HepG2 (cell line): ENCODE results near the gene YPEL3. TPM values are rescaled to one million over a fixed set of nuclear protein-coding genes. Genes with fewer than 3 reads are reported as not detected.

Experiments
- ARID2 ChIP-seq: sonication (generic); formaldehyde crosslinking; IDR thresholded peaks from 2 replicates; pipeline ENCODE4 v1.8.1; 2022; ENCODE audit warnings: mild to moderate bottlenecking, missing genetic modification reagents, borderline replicate concordance
- ATRX ChIP-seq: sonication (generic); formaldehyde crosslinking; IDR thresholded peaks from 2 replicates; pipeline ENCODE4 v1.4.0; 2020; ENCODE audit warnings: missing genetic modification reagents, borderline replicate concordance
- BRD4 ChIP-seq: sonication (generic); formaldehyde crosslinking; IDR thresholded peaks from 2 replicates; pipeline ENCODE4 v1.4.0; 2020; ENCODE audit warnings: missing genetic modification reagents
- CEBPG ChIP-seq: IDR thresholded peaks from 2 replicates; pipeline ENCODE4 v1.6.1; 2016
- ELF1 ChIP-seq: sonication (generic); formaldehyde crosslinking; IDR thresholded peaks from 2 replicates; pipeline ENCODE4 v1.4.0; 2020; ENCODE audit warnings: missing genetic modification reagents
- KLF9 ChIP-seq: IDR thresholded peaks from 2 replicates; pipeline ENCODE4 v1.6.1; 2016; ENCODE audit warnings: low read depth
- NR2F1 ChIP-seq, 2 experiments: fragments of 450-650 bp in 1 of 2; formaldehyde crosslinking in 1 of 2; IDR thresholded peaks; 2 replicates each; pipeline versions ENCODE4 v1.5.0 to v1.6.1; 2016 to 2020; ENCODE audit warnings: mild to moderate bottlenecking in 1 of 2, missing compliant biosample characterization in 1 of 2, missing genetic modification reagents in 1 of 2, moderate library complexity in 1 of 2
- PHF5A ChIP-seq: IDR thresholded peaks from one replicate; pipeline ENCODE4 v1.6.1; 2018; ENCODE audit warnings: low read depth, missing genetic modification reagents; ENCODE audit not compliant: unreplicated experiment
- SMC3 ChIP-seq: IDR thresholded peaks from 2 replicates; pipeline ENCODE4 v1.6.1; 2011; ENCODE audit warnings: low read length, improper control_type of control experiment
- STAG1 ChIP-seq: sonication (generic); formaldehyde crosslinking; IDR thresholded peaks from 2 replicates; pipeline ENCODE4 v1.4.0; 2020; ENCODE audit warnings: missing genetic modification reagents
- ZNF317 ChIP-seq: sonication (generic); formaldehyde crosslinking; IDR thresholded peaks from 2 replicates; pipeline ENCODE4 v1.5.0; 2020; ENCODE audit warnings: mild to moderate bottlenecking, missing genetic modification reagents
- ZNF382 ChIP-seq: sonication (generic); formaldehyde crosslinking; IDR thresholded peaks from 2 replicates; pipeline ENCODE4 v1.5.0; 2020; ENCODE audit warnings: missing genetic modification reagents, mild to moderate bottlenecking, borderline replicate concordance
- ZNF619 ChIP-seq: sonication (generic); formaldehyde crosslinking; IDR thresholded peaks from 2 replicates; pipeline ENCODE4 v1.4.0; 2020; ENCODE audit warnings: mild to moderate bottlenecking, missing genetic modification reagents
- polyA plus RNA-seq, 8 experiments: library from polyadenylated mRNA; depleted of rRNA in 3 of 8; stranded (reverse) in 7 of 8; unstranded in 1 of 8; fragments of >200 nt; fragmentation: Illumina TruSeq in 4 of 8; extraction: Trizol in 4 of 8; gene quantifications; 2 replicates each; pipeline versions ENCODE4 v1.2.1 to v1.2.3, GENCODE V29; 2011 to 2016; ENCODE audit warnings: low read depth in 4 of 8, missing spikeins in 1 of 8, mixed read lengths in 1 of 8; ENCODE audit not compliant: insufficient read depth in 1 of 8
- total RNA-seq, 5 experiments: library from RNA; depleted of rRNA; stranded (reverse); fragments of >200 nt; fragmentation: Illumina TruSeq; extraction: Trizol; gene quantifications; 2 replicates each; pipeline ENCODE4 v1.2.3, GENCODE V29; 2016; ENCODE audit warnings: low read depth in 1 of 5
- TF ChIP-seq, protein P1 (sequence below): sonication (generic); formaldehyde crosslinking; IDR thresholded peaks from 2 replicates; pipeline ENCODE4 v1.4.0; 2020; ENCODE audit warnings: missing genetic modification reagents, mild to moderate bottlenecking, borderline replicate concordance
- TF ChIP-seq, protein P2 (sequence below): sonication (generic); formaldehyde crosslinking; IDR thresholded peaks from 2 replicates; pipeline ENCODE4 v1.9.0; 2021; ENCODE audit warnings: missing genetic modification reagents, mild to moderate bottlenecking, borderline replicate concordance
- TF ChIP-seq, protein P3 (sequence below): IDR thresholded peaks from 2 replicates; pipeline ENCODE4 v1.6.1; 2012; ENCODE audit warnings: low read length, improper control_type of control experiment
- TF ChIP-seq, protein P4 (sequence below): sonication (generic); formaldehyde crosslinking; conservative IDR thresholded peaks from 2 replicates; pipeline ENCODE4 v1.4.0; 2020; ENCODE audit warnings: missing genetic modification reagents
- TF ChIP-seq, protein P5 (sequence below): sonication (generic); formaldehyde crosslinking; IDR thresholded peaks from 2 replicates; pipeline ENCODE4 v1.4.0; 2020; ENCODE audit warnings: missing genetic modification reagents, mild to moderate bottlenecking, borderline replicate concordance

YPEL3 gene
- total and polyA plus RNA-seq, 2 of the 13 experiments (the other 11 are each of a cell fraction or from before 2014, with no cell fraction given): 5.4 to 47.0 TPM

DNA sequence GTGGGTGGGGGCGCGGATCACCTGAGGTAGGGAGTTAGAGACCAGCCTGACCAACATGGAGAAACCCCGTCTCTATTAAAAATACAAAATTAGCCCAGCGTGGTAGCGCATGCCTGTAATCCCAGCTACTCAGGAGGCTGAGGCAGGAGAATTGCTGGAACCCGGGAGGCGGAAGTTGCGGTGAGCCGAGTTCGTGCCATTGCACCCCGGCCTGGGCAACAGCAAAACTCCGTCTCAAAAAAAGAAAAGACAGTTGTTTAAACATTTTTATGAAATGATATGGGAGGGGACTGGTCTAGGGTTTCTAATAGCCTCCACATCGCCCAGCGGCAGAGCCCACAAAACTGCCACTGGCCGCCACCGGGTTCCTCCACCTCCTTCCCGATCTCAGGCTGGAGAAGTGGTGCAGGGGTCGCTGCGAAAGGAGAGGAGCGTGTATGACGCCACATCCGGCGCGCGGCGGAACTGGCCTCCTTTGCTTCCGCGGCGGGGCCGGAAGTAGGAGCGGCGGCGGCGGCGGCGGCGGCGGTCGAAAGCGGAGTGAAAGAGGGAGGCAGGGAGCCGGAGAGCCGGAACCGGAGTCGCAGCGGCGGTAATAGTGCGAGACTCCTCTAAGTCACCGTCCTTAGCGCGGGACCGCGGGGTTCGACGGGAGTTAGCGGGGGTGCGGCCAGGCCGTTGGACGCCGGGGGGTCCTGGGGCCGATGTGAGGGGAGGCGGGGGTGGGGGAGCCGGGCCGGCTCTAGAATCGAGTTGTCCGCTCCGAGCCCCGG is 20.3 kb downstream of the YPEL3 start, which contains the start of gene PPP4C (continued):
- TF ChIP-seq, protein P1, sequence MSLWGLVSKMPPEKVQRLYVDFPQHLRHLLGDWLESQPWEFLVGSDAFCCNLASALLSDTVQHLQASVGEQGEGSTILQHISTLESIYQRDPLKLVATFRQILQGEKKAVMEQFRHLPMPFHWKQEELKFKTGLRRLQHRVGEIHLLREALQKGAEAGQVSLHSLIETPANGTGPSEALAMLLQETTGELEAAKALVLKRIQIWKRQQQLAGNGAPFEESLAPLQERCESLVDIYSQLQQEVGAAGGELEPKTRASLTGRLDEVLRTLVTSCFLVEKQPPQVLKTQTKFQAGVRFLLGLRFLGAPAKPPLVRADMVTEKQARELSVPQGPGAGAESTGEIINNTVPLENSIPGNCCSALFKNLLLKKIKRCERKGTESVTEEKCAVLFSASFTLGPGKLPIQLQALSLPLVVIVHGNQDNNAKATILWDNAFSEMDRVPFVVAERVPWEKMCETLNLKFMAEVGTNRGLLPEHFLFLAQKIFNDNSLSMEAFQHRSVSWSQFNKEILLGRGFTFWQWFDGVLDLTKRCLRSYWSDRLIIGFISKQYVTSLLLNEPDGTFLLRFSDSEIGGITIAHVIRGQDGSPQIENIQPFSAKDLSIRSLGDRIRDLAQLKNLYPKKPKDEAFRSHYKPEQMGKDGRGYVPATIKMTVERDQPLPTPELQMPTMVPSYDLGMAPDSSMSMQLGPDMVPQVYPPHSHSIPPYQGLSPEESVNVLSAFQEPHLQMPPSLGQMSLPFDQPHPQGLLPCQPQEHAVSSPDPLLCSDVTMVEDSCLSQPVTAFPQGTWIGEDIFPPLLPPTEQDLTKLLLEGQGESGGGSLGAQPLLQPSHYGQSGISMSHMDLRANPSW: no peak
- TF ChIP-seq, protein P2, sequence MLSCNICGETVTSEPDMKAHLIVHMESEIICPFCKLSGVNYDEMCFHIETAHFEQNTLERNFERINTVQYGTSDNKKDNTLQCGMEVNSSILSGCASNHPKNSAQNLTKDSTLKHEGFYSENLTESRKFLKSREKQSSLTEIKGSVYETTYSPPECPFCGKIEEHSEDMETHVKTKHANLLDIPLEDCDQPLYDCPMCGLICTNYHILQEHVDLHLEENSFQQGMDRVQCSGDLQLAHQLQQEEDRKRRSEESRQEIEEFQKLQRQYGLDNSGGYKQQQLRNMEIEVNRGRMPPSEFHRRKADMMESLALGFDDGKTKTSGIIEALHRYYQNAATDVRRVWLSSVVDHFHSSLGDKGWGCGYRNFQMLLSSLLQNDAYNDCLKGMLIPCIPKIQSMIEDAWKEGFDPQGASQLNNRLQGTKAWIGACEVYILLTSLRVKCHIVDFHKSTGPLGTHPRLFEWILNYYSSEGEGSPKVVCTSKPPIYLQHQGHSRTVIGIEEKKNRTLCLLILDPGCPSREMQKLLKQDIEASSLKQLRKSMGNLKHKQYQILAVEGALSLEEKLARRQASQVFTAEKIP (CRISPR knock-in tag): no peak
- no peak for TF ChIP-seq ZNF619 (CRISPR knock-in tag)
- no peak for TF ChIP-seq NR2F1 (CRISPR knock-in tag; IDR thresholded peaks at IDR 0.05)
- TF ChIP-seq, protein P3, sequence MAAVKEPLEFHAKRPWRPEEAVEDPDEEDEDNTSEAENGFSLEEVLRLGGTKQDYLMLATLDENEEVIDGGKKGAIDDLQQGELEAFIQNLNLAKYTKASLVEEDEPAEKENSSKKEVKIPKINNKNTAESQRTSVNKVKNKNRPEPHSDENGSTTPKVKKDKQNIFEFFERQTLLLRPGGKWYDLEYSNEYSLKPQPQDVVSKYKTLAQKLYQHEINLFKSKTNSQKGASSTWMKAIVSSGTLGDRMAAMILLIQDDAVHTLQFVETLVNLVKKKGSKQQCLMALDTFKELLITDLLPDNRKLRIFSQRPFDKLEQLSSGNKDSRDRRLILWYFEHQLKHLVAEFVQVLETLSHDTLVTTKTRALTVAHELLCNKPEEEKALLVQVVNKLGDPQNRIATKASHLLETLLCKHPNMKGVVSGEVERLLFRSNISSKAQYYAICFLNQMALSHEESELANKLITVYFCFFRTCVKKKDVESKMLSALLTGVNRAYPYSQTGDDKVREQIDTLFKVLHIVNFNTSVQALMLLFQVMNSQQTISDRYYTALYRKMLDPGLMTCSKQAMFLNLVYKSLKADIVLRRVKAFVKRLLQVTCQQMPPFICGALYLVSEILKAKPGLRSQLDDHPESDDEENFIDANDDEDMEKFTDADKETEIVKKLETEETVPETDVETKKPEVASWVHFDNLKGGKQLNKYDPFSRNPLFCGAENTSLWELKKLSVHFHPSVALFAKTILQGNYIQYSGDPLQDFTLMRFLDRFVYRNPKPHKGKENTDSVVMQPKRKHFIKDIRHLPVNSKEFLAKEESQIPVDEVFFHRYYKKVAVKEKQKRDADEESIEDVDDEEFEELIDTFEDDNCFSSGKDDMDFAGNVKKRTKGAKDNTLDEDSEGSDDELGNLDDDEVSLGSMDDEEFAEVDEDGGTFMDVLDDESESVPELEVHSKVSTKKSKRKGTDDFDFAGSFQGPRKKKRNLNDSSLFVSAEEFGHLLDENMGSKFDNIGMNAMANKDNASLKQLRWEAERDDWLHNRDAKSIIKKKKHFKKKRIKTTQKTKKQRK: no peak
- TF ChIP-seq ELF1 (CRISPR knock-in tag): peak; percentile 95
- TF ChIP-seq ZNF317 (CRISPR knock-in tag): no peak
- TF ChIP-seq PHF5A: no peak
- no peak for TF ChIP-seq KLF9 (CRISPR knock-in tag)
- TF ChIP-seq CEBPG (CRISPR knock-in tag): peak; percentile 70
- TF ChIP-seq, protein P4, sequence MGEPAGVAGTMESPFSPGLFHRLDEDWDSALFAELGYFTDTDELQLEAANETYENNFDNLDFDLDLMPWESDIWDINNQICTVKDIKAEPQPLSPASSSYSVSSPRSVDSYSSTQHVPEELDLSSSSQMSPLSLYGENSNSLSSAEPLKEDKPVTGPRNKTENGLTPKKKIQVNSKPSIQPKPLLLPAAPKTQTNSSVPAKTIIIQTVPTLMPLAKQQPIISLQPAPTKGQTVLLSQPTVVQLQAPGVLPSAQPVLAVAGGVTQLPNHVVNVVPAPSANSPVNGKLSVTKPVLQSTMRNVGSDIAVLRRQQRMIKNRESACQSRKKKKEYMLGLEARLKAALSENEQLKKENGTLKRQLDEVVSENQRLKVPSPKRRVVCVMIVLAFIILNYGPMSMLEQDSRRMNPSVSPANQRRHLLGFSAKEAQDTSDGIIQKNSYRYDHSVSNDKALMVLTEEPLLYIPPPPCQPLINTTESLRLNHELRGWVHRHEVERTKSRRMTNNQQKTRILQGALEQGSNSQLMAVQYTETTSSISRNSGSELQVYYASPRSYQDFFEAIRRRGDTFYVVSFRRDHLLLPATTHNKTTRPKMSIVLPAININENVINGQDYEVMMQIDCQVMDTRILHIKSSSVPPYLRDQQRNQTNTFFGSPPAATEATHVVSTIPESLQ: 0 out of 2 replicates have a peak, but pooled peaks have one; percentile 67
- no peak; the same call in 1 of the 2 replicates for TF ChIP-seq BRD4 (CRISPR knock-in tag)
- no peak for TF ChIP-seq ZNF382 (CRISPR knock-in tag)
- TF ChIP-seq SMC3: no peak
- TF ChIP-seq, protein P5, sequence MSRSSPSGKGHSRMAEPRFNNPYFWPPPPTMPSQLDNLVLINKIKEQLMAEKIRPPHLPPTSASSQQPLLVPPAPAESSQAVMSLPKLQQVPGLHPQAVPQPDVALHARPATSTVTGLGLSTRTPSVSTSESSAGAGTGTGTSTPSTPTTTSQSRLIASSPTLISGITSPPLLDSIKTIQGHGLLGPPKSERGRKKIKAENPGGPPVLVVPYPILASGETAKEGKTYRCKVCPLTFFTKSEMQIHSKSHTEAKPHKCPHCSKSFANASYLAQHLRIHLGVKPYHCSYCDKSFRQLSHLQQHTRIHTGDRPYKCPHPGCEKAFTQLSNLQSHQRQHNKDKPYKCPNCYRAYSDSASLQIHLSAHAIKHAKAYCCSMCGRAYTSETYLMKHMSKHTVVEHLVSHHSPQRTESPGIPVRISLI (CRISPR knock-in tag): no peak
- TF ChIP-seq ARID2: no peak
- peak; percentile 7; the same call in 1 of the 2 replicates for TF ChIP-seq STAG1
- TF ChIP-seq ATRX (CRISPR knock-in tag): no peak
